Liver (tissue), 9 donors: Measurements from ENCODE around the gene GINS2. TPM values are rescaled to one million over a fixed set of nuclear protein-coding genes. Genes with fewer than 3 reads are reported as not detected.

Experiments
- DNase-seq: peaks from one replicate; pipeline ENCODE4 v3.0.0-alpha.2; 2017; ENCODE audit warnings: low spot score
- H3K27ac ChIP-seq, 2 donors: one replicate each; pipeline ENCODE4 v1.7.0; 2013; ENCODE audit warnings: inconsistent platforms in 2 of 2, low read length in 2 of 2, control low read depth in 1 of 2, low read depth in 1 of 2, mild to moderate bottlenecking in 1 of 2
- H3K27me3 ChIP-seq, 4 donors: one replicate each; pipeline versions ENCODE4 v1.6.1 to v1.7.0; 2013; ENCODE audit warnings: low read length in 3 of 4, inconsistent platforms in 1 of 4, mild to moderate bottlenecking in 1 of 4, moderate library complexity in 1 of 4; ENCODE audit not compliant: control insufficient read depth in 4 of 4, insufficient read depth in 4 of 4
- H3K36me3 ChIP-seq, 4 donors: one replicate each; pipeline versions ENCODE4 v1.6.1 to v1.7.0; 2013; ENCODE audit warnings: low read length in 3 of 4, mild to moderate bottlenecking in 3 of 4, low read depth in 1 of 4, moderate library complexity in 1 of 4; ENCODE audit not compliant: control insufficient read depth in 4 of 4, insufficient read depth in 3 of 4
- H3K4me1 ChIP-seq, 4 donors: one replicate each; pipeline versions ENCODE4 v1.6.1 to v1.7.0; 2013; ENCODE audit warnings: low read length in 3 of 4, mild to moderate bottlenecking in 3 of 4, moderate library complexity in 1 of 4; ENCODE audit not compliant: control insufficient read depth in 4 of 4, insufficient read depth in 4 of 4
- H3K4me3 ChIP-seq, 3 donors: one replicate each; pipeline versions ENCODE4 v1.6.1 to v1.7.0; 2013; ENCODE audit warnings: low read length in 3 of 3, control low read depth in 1 of 3, low read depth in 1 of 3, mild to moderate bottlenecking in 1 of 3
- H3K9ac ChIP-seq, 2 donors: one replicate each; pipeline ENCODE4 v1.7.0; 2013; ENCODE audit warnings: low read length in 2 of 2, mild to moderate bottlenecking in 2 of 2, moderate library complexity in 2 of 2, control low read depth in 1 of 2, low read depth in 1 of 2
- H3K9me3 ChIP-seq, 4 donors: one replicate each; pipeline versions ENCODE4 v1.6.1 to v1.7.0; 2013; ENCODE audit warnings: low read length in 3 of 4; ENCODE audit not compliant: control insufficient read depth in 4 of 4
- EGR1 ChIP-seq, 2 donors: IDR thresholded peaks; 2 replicates each; pipeline ENCODE4 v1.6.1; 2016 to 2018; ENCODE audit warnings: antibody characterized with exemption in 2 of 2, low read depth in 2 of 2
- FOXA1 ChIP-seq: IDR thresholded peaks from 2 replicates; pipeline ENCODE4 v1.6.1; 2016; ENCODE audit warnings: antibody characterized with exemption
- HNF4A ChIP-seq, 2 donors: conservative IDR thresholded peaks; 2 replicates each; pipeline ENCODE4 v1.6.1; 2016; ENCODE audit warnings: antibody characterized with exemption in 2 of 2, mild to moderate bottlenecking in 2 of 2
- NR2F2 ChIP-seq: IDR thresholded peaks from 2 replicates; pipeline ENCODE4 v1.6.1; 2016; ENCODE audit warnings: antibody characterized with exemption
- RXRA ChIP-seq, 2 donors: IDR thresholded peaks; 2 replicates each; pipeline ENCODE4 v1.6.1; 2017 to 2018; ENCODE audit warnings: antibody characterized with exemption in 2 of 2, mild to moderate bottlenecking in 1 of 2
- YY1 ChIP-seq: IDR thresholded peaks from 2 replicates; pipeline ENCODE4 v1.6.1; 2016; ENCODE audit warnings: antibody characterized with exemption, mild to moderate bottlenecking
- WGBS: extraction: QIAGEN DNeasy Blood & Tissue Kit; methylation state at CpG from one replicate; pipeline ENCODE4 v1.1.7; 2013; 5-methylcytosine and 5-hydroxymethylcytosine counted together
- polyA plus RNA-seq, 2 donors: library from polyadenylated mRNA; stranded (reverse) in 1 of 2; unstranded in 1 of 2; fragments of 200-250 nt in 1 of 2; fragments of >200 nt in 1 of 2; fragmentation: Nextera tagmentation in 1 of 2; extraction: Ambion mirVana in 1 of 2; gene quantifications; one replicate each; pipeline versions ENCODE4 v1.2.1 to v1.2.3, GENCODE V29; 2013 to 2015
- total RNA-seq, 2 donors: library from RNA; depleted of rRNA; stranded (reverse); fragments of >200 nt; gene quantifications; one replicate each; pipeline ENCODE4 v1.2.3, GENCODE V29; 2014
- TF ChIP-seq, protein P1 (sequence below): IDR thresholded peaks from 2 replicates; pipeline ENCODE4 v1.6.1; 2016; ENCODE audit warnings: antibody characterized with exemption
- TF ChIP-seq, protein P2 (sequence below): fragments of 150-350 bp; IDR thresholded peaks from 2 replicates; pipeline ENCODE4 v1.5.1; 2017; ENCODE audit warnings: improper control_type of control experiment, low read depth, low read length; ENCODE audit not compliant: missing input control
- TF ChIP-seq, protein P3 (sequence below): IDR thresholded peaks from 2 replicates; pipeline ENCODE4 v1.6.1; 2016; ENCODE audit warnings: antibody characterized with exemption
- donor health status: healthy.
- donor health status: healthy.
- donor health status: healthy.
- donor health status: healthy.
- donor health status: healthy.

GINS2 gene
- total and polyA plus RNA-seq, 4 donors: 0.17 to 9.3 (median 0.86) TPM

DNA sequence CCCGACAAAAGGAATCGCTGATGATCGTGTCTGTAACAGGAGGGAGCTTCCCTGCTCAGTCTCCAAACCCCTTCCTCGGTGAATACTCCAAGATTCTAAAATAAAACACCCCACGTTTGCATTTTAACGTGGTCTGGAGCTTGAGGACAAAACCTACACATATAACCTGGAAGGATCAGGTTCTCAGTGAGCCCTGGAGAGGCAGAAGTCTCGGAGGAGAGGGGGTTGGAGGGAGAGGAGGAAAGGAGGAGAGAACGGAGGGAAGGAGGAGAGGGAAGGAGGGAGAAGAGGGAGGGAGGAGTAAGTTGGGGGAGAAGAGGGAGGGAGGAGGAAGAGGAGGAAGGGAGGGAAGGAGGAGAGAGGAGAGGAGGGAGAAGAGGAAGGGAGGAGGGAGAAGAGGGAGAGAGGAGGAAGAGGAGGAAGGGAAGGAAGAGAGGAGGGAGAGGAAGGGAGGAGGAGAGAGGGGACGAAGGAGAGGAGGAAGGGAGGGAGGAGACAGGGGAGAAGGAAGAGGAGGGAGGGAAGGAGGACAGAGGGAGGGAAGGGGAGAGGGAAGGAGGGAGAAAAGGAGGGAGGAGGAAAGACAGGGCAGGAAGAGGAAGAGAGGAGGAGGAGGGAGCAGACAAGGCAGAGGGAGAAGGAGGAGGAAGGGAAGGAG lies 27.4 kb upstream of the GINS2 start:
- 60% methylated on average over 9 of the region's 9 CpGs for WGBS
- DNase-seq: no peak
- Histone ChIP-seq H3K36me3 (no peaks in the 10 kb centered on the region), H3K4me1 (peaks cover 2 to 17% (median 5%) of the 10 kb centered on the region in 4 donors), H3K9me3 (peaks cover 0 to 5% (median 0%) of the 10 kb centered on the region in 4 donors), H3K27ac (no peak overlapping the region), H3K4me3 (no peak overlapping the region), H3K9ac (no peak overlapping the region), H3K27me3 (no peaks in the 10 kb centered on the region)
- TF ChIP-seq RXRA (IDR thresholded peaks at IDR 0.05): no peak
- TF ChIP-seq, protein P1, sequence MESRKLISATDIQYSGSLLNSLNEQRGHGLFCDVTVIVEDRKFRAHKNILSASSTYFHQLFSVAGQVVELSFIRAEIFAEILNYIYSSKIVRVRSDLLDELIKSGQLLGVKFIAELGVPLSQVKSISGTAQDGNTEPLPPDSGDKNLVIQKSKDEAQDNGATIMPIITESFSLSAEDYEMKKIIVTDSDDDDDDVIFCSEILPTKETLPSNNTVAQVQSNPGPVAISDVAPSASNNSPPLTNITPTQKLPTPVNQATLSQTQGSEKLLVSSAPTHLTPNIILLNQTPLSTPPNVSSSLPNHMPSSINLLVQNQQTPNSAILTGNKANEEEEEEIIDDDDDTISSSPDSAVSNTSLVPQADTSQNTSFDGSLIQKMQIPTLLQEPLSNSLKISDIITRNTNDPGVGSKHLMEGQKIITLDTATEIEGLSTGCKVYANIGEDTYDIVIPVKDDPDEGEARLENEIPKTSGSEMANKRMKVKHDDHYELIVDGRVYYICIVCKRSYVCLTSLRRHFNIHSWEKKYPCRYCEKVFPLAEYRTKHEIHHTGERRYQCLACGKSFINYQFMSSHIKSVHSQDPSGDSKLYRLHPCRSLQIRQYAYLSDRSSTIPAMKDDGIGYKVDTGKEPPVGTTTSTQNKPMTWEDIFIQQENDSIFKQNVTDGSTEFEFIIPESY: no peak

DNA sequence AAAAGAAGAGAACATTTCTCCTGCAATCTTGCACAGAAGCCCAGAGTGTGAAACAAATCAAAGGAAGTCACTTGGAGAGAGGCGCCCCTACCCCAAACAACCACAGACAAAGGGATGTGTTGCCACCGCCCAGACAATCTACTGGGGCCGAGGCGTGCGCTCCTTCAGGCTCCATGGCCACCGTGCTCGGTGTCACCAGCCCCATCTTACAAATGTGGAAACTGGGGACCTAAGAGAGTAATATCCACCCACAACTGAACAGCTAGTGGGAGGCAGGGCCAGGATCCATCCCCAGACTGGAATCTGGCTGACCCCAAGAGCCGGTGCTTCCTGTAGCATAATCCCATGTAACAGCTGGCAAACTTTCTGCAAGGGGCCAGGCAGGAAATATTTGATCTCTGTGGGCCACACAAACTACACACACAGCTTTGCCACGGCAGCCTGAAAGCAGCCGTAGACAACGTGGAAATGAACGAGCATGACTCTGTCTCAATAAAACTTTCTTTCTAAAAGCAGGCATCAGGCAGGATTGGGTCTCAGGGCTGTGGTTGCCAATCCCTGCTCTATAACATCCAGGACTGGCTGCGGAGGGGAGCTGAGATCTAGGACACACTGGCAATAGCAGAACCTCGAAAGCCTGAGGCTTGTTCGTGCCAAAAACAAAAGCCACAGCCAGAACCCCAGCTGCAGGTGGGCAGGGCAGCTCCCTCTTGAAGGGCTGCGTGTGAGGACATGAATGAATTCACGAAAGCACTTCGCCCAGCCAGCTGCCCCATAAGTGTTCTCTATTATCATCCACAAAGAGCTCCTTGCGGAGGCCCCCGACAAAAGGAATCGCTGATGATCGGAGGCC lies 26.6 kb upstream of the GINS2 start:
- DNase-seq: no peak
- H3K36me3 ChIP-seq: no peaks in the 10 kb centered on the region
- H3K27ac ChIP-seq: no peak overlapping the region
- no peak overlapping the region for H3K9ac ChIP-seq
- peaks cover 2 to 16% (median 5%) of the 10 kb centered on the region in 4 donors for H3K4me1 ChIP-seq
- WGBS: 75% methylated on average over 22 of the region's 22 CpGs
- TF ChIP-seq, protein P2, sequence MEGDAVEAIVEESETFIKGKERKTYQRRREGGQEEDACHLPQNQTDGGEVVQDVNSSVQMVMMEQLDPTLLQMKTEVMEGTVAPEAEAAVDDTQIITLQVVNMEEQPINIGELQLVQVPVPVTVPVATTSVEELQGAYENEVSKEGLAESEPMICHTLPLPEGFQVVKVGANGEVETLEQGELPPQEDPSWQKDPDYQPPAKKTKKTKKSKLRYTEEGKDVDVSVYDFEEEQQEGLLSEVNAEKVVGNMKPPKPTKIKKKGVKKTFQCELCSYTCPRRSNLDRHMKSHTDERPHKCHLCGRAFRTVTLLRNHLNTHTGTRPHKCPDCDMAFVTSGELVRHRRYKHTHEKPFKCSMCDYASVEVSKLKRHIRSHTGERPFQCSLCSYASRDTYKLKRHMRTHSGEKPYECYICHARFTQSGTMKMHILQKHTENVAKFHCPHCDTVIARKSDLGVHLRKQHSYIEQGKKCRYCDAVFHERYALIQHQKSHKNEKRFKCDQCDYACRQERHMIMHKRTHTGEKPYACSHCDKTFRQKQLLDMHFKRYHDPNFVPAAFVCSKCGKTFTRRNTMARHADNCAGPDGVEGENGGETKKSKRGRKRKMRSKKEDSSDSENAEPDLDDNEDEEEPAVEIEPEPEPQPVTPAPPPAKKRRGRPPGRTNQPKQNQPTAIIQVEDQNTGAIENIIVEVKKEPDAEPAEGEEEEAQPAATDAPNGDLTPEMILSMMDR: no peak
- TF ChIP-seq YY1 (no peak), RXRA (IDR thresholded peaks at IDR 0.05) (no peak), NR2F2 (peak; percentile 57), EGR1 (IDR thresholded peaks at IDR 0.05; ENCODE audit: low read depth in 2 of 2) (no peak), HNF4A (conservative IDR thresholded peaks at IDR 0.05) (no peak), FOXA1 (no peak)
- TF ChIP-seq, protein P1: no peak
- TF ChIP-seq, protein P3, sequence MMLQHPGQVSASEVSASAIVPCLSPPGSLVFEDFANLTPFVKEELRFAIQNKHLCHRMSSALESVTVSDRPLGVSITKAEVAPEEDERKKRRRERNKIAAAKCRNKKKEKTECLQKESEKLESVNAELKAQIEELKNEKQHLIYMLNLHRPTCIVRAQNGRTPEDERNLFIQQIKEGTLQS: no peak
- no peaks in the 10 kb centered on the region for H3K27me3 ChIP-seq
- H3K4me3 ChIP-seq: no peak overlapping the region
- H3K9me3 ChIP-seq: peaks cover 0 to 5% (median 0%) of the 10 kb centered on the region in 4 donors
